Tibial artery (tissue), 4 donors: ENCODE results near the gene NCOA3.

Experiments used
- DNase-seq, 2 donors: peaks; one replicate each; pipeline ENCODE4 v3.0.0-alpha.2; 2019
- H3K27ac ChIP-seq, 2 donors: fragments of 200-600 bp; sonication (generic) in 1 of 2; 1 replicate in 1 of 2; 2 replicates in 1 of 2; pipeline ENCODE4 v1.5.1; 2018 to 2019; ENCODE audit warnings: mild to moderate bottlenecking in 1 of 2
- H3K27me3 ChIP-seq, 2 donors: fragments of 200-600 bp; sonication (generic) in 1 of 2; one replicate each; pipeline versions ENCODE4 v1.5.1 to v1.6.0; 2016 to 2019
- H3K36me3 ChIP-seq, 3 donors: fragments of 200-600 bp; sonication (generic) in 2 of 3; one replicate each; pipeline ENCODE4 v1.5.1; 2016 to 2019; ENCODE audit warnings: mild to moderate bottlenecking in 2 of 3
- H3K4me1 ChIP-seq, 4 donors: fragments of 200-600 bp; sonication (generic) in 2 of 4; 1 replicate in 3 of 4; 2 replicates in 1 of 4; pipeline ENCODE4 v1.5.1; 2016 to 2019
- H3K4me3 ChIP-seq, 2 donors: fragments of 200-600 bp; sonication (generic) in 1 of 2; 1 replicate in 1 of 2; 2 replicates in 1 of 2; pipeline ENCODE4 v1.5.1; 2018 to 2019; ENCODE audit warnings: mild to moderate bottlenecking in 2 of 2
- H3K9me3 ChIP-seq, 3 donors: fragments of 200-600 bp; sonication (generic) in 1 of 3; one replicate each; pipeline ENCODE4 v1.5.1; 2016 to 2019
- intact Hi-C: fragments of 100-400 bp; cut with DNase I; formaldehyde crosslinking; loops from one replicate; pipeline ENCODE4 v1.15.0; 2023; ENCODE audit warnings: low total_unique reads
- TF ChIP-seq, protein P1 (sequence below), 2 experiments: fragments of 200-600 bp in 1 of 2; fragments of 450-650 bp in 1 of 2; IDR thresholded peaks; one replicate each; pipeline ENCODE4 v1.5.1; 2017 to 2019; ENCODE audit warnings: antibody characterized with exemption in 2 of 2, mild to moderate bottlenecking in 1 of 2, moderate library complexity in 1 of 2

The NCOA3 gene

GRCh38 chr20:47629907-47630306 lies 128.2 kb downstream of the NCOA3 start:
- Histone ChIP-seq H3K27me3 (no peaks in the 10 kb centered on the region), H3K9me3 (no peaks in the 10 kb centered on the region), H3K36me3 (peaks cover 21 to 67% (median 53%) of the 10 kb centered on the region in 3 donors), H3K27ac (no peak overlapping the region), H3K4me3 (no peak overlapping the region), H3K4me1 (no peaks in the 10 kb centered on the region)
- no peak for DNase-seq
- TF ChIP-seq, protein P1, sequence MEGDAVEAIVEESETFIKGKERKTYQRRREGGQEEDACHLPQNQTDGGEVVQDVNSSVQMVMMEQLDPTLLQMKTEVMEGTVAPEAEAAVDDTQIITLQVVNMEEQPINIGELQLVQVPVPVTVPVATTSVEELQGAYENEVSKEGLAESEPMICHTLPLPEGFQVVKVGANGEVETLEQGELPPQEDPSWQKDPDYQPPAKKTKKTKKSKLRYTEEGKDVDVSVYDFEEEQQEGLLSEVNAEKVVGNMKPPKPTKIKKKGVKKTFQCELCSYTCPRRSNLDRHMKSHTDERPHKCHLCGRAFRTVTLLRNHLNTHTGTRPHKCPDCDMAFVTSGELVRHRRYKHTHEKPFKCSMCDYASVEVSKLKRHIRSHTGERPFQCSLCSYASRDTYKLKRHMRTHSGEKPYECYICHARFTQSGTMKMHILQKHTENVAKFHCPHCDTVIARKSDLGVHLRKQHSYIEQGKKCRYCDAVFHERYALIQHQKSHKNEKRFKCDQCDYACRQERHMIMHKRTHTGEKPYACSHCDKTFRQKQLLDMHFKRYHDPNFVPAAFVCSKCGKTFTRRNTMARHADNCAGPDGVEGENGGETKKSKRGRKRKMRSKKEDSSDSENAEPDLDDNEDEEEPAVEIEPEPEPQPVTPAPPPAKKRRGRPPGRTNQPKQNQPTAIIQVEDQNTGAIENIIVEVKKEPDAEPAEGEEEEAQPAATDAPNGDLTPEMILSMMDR (IDR thresholded peaks at IDR 0.05), result no peak
- intact Hi-C loops, result loop anchor here (10.0 kb wide), 1 partner anchor 245 kb away; no protein-coding TSS in a partner anchor

DNA sequence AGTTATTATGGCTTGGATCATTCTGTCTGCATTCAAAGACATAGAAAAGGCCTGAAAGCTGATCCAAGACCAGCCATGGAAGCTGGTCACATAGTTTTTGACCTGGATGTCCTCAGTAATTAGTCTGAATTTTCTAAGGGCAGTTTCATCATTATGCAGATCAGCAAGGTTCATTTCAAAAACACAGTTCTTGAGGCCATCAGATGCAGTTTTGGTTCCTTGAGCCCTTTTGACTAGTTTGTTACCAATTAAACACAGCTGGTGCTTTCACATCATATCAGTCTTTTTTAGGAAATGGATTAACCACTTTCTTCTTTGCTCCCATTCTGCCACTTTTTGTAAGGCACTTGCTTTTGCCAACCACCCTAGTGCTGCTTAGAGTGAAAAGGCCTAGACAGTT lies 129.4 kb downstream of the NCOA3 start:
- intact Hi-C loops, result no loop called here
- Histone ChIP-seq H3K4me1 (no peaks in the 10 kb centered on the region), H3K4me3 (no peak overlapping the region), H3K27ac (no peak overlapping the region), H3K36me3 (peaks cover 31 to 69% (median 56%) of the 10 kb centered on the region in 3 donors), H3K9me3 (no peaks in the 10 kb centered on the region), H3K27me3 (no peaks in the 10 kb centered on the region)
- DNase-seq, result no peak
- TF ChIP-seq, protein P1 (IDR thresholded peaks at IDR 0.05), result no peak

GRCh38 chr20:47635256-47635655 lies 133.6 kb downstream of the NCOA3 start:
- Histone ChIP-seq H3K36me3 (peaks cover 39 to 75% (median 48%) of the 10 kb centered on the region in 3 donors), H3K27me3 (no peaks in the 10 kb centered on the region), H3K9me3 (no peaks in the 10 kb centered on the region), H3K4me3 (no peak overlapping the region), H3K4me1 (peaks cover 0 to 26% (median 0%) of the 10 kb centered on the region in 4 donors), H3K27ac (no peak overlapping the region)
- DNase-seq, result no peak
- intact Hi-C loops, result no loop called here
- TF ChIP-seq, protein P1 (IDR thresholded peaks at IDR 0.05), result no peak

- intact Hi-C loops, result no loop called here
- DNase-seq, result no peak
- peak overlapping the region; percentile 70 to 71 for H3K27ac ChIP-seq
- TF ChIP-seq, protein P1 (IDR thresholded peaks at IDR 0.05), result no peak
- no peaks in the 10 kb centered on the region for H3K27me3 ChIP-seq
- no peaks in the 10 kb centered on the region for H3K9me3 ChIP-seq
- no peak overlapping the region for H3K4me3 ChIP-seq
- peaks cover 55 to 78% (median 55%) of the 10 kb centered on the region in 3 donors for H3K36me3 ChIP-seq
- peaks cover 0 to 33% (median 0%) of the 10 kb centered on the region in 4 donors for H3K4me1 ChIP-seq
These were observed 137.2 kb downstream of the NCOA3 start for GRCh38 chr20:47638851-47639250.

DNA sequence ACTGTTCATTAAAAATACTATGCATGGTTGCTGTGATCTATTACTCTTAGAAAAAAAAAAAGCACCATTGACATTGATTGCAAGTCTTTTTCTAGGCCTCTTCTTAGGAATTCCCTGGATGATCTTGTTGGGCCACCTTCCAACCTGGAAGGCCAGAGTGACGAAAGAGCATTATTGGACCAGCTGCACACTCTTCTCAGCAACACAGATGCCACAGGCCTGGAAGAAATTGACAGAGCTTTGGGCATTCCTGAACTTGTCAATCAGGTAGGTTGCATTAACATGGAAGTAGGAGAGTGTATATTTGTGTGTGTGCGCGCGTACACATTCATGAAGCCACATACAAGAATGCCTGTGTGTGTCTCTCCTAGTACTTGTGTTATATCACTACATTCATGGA lies 140.4 kb downstream of the NCOA3 start:
- no peaks in the 10 kb centered on the region for H3K9me3 ChIP-seq
- H3K27ac ChIP-seq, result no peak overlapping the region
- no peak for DNase-seq
- H3K4me1 ChIP-seq, result peaks cover 0 to 33% (median 0%) of the 10 kb centered on the region in 4 donors
- H3K27me3 ChIP-seq, result no peaks in the 10 kb centered on the region
- intact Hi-C loops, result no loop called here
- H3K36me3 ChIP-seq, result peaks cover 60 to 76% (median 62%) of the 10 kb centered on the region in 3 donors
- no peak overlapping the region for H3K4me3 ChIP-seq
- TF ChIP-seq, protein P1 (IDR thresholded peaks at IDR 0.05), result no peak

DNA sequence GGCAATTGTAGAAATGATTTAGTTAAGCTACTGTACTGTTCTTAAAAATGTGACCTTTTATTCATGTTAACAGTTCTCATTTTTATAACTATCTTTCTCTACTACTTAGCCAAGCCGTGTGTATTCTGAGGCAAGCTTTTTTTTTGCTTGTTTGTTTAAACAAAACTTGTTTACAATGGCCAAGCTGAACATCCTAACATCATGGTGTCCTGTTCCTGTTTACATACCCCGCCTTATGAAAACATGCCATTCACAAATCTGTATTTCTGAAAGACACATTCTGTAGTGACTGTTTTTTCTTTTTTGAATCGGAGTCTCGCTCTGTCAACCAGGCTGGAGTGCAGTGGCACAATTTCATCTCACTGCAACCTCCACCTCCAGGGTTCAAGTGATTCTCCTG lies 140.9 kb downstream of the NCOA3 start:
- H3K27ac ChIP-seq, result no peak overlapping the region
- no peak overlapping the region for H3K4me3 ChIP-seq
- DNase-seq, result no peak
- peaks cover 0 to 33% (median 0%) of the 10 kb centered on the region in 4 donors for H3K4me1 ChIP-seq
- no peaks in the 10 kb centered on the region for H3K9me3 ChIP-seq
- H3K27me3 ChIP-seq, result no peaks in the 10 kb centered on the region
- TF ChIP-seq, protein P1 (IDR thresholded peaks at IDR 0.05), result no peak
- H3K36me3 ChIP-seq, result peaks cover 59 to 78% (median 66%) of the 10 kb centered on the region in 3 donors
- intact Hi-C loops, result no loop called here
